ENCODE measurements around the gene ADGRD2. TPM values are rescaled to one million over a fixed set of nuclear protein-coding genes. Genes with fewer than 3 reads are reported as not detected.

Gene ADGRD2
- total and polyA plus RNA-seq, 9 donors = not detected

- Histone ChIP-seq H3K4me1 (ENCODE audit: insufficient read depth) (no peaks in the 10 kb centered on the region), H3K36me3 (no peaks in the 10 kb centered on the region), H3K27ac (no peak overlapping the region), H3K27me3 (no peaks in the 10 kb centered on the region), H3K4me3 (no peak overlapping the region), H3K9me3 (no peaks in the 10 kb centered on the region)
- no peak for TF ChIP-seq CTCF (IDR thresholded peaks at IDR 0.05)
- no peak for TF ChIP-seq EP300 (IDR thresholded peaks at IDR 0.05)
- no peak for TF ChIP-seq POLR2A (IDR thresholded peaks at IDR 0.05)
- intact Hi-C loops (cut with DNase I) = no loop called here
- DNase-seq = no peak
- WGBS, 3 donors = 71 to 82% (median 80%) methylated on average over 6 to 7 of the region's 7 CpGs
These were observed 20.5 kb downstream of the ADGRD2 start for GRCh38 chr9:124470726-124471125.

- Histone ChIP-seq H3K27me3 (no peaks in the 10 kb centered on the region), H3K27ac (no peak overlapping the region), H3K9me3 (no peaks in the 10 kb centered on the region), H3K36me3 (no peaks in the 10 kb centered on the region), H3K4me1 (ENCODE audit: insufficient read depth) (no peaks in the 10 kb centered on the region), H3K4me3 (no peak overlapping the region)
- 73 to 82% (median 77%) methylated on average over 9 of the region's 9 CpGs for WGBS, 3 donors
- TF ChIP-seq CTCF (IDR thresholded peaks at IDR 0.05) (no peak), POLR2A (IDR thresholded peaks at IDR 0.05) (no peak), EP300 (IDR thresholded peaks at IDR 0.05) (no peak)
- intact Hi-C loops (cut with DNase I) = no loop called here
- DNase-seq = no peak
These were observed 21.5 kb downstream of the ADGRD2 start for GRCh38 chr9:124471761-124472160.

DNA sequence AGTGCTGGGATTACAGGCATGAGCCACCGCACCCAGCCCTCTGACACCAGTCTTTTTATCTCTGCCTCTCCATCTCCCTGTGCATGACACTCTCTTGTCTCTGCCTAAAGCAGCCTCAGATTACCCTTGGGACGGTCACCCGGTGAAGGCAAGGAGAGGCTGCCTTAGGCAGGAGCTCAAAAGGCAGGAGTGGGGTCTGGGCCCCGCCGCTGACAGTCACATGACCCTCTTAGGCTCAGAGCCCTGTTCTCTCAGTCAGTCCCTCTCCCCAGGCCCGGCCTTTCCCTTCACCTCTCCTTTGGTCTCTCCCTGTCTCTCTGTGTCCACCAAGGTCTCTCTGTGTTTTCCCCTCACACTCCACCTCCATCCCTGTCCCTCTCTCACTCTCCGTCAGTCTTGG lies 22.5 kb downstream of the ADGRD2 start:
- Histone ChIP-seq H3K27me3 (no peaks in the 10 kb centered on the region), H3K27ac (no peak overlapping the region), H3K4me1 (ENCODE audit: insufficient read depth) (peaks cover 3% of the 10 kb centered on the region), H3K9me3 (no peaks in the 10 kb centered on the region), H3K4me3 (no peak overlapping the region), H3K36me3 (no peaks in the 10 kb centered on the region)
- DNase-seq = no peak
- intact Hi-C loops (cut with DNase I) = no loop called here
- 69 to 79% (median 72%) methylated on average over 7 of the region's 7 CpGs for WGBS, 3 donors
- TF ChIP-seq CTCF (IDR thresholded peaks at IDR 0.05) = no peak
- TF ChIP-seq POLR2A (IDR thresholded peaks at IDR 0.05) = no peak
- no peak for TF ChIP-seq EP300 (IDR thresholded peaks at IDR 0.05)

- no peak overlapping the region for H3K4me3 ChIP-seq
- no peak for DNase-seq
- no peak overlapping the region for H3K27ac ChIP-seq
- intact Hi-C loops (cut with DNase I) = no loop called here
- no peaks in the 10 kb centered on the region for H3K9me3 ChIP-seq
- TF ChIP-seq POLR2A (IDR thresholded peaks at IDR 0.05) = no peak
- no peak for TF ChIP-seq CTCF (IDR thresholded peaks at IDR 0.05)
- no peak for TF ChIP-seq EP300 (IDR thresholded peaks at IDR 0.05)
- WGBS, 3 donors = 69 to 77% (median 74%) methylated on average over 10 of the region's 10 CpGs
- no peaks in the 10 kb centered on the region for H3K36me3 ChIP-seq
- H3K27me3 ChIP-seq = no peaks in the 10 kb centered on the region
- peaks cover 3% of the 10 kb centered on the region for H3K4me1 ChIP-seq (ENCODE audit: insufficient read depth)
These were observed 23.1 kb downstream of the ADGRD2 start for GRCh38 chr9:124473310-124473709.

GRCh38 chr9:124474151-124474550 lies 23.9 kb downstream of the ADGRD2 start:
- Histone ChIP-seq H3K27ac (no peak overlapping the region), H3K4me3 (no peak overlapping the region), H3K36me3 (no peaks in the 10 kb centered on the region), H3K9me3 (no peaks in the 10 kb centered on the region), H3K4me1 (ENCODE audit: insufficient read depth) (peaks cover 3% of the 10 kb centered on the region), H3K27me3 (no peaks in the 10 kb centered on the region)
- TF ChIP-seq EP300 (IDR thresholded peaks at IDR 0.05) (no peak), POLR2A (IDR thresholded peaks at IDR 0.05) (no peak), CTCF (IDR thresholded peaks at IDR 0.05) (no peak)
- intact Hi-C loops (cut with DNase I) = no loop called here
- WGBS, 3 donors = 70 to 85% (median 71%) methylated on average over 4 of the region's 4 CpGs
- no peak for DNase-seq
